NCI-H69 (cell line): ENCODE results near the gene ZFHX2.
A peak's percentile ranks its signal among the peaks of the same experiment; 100 is the strongest.
"Not testable (repeated sequence)": the region's sequence is repeated elsewhere in the genome, so short reads cannot be mapped to it uniquely, and the experiment has no call there.

Experiments used
- DNase-seq: peaks from one replicate; lab custom pipeline; 2025; lab: John Stamatoyannopoulos, UW

Gene ZFHX2

GRCh38 chr14:23551266-23552028, at the start of gene ZFHX2:
Gene ZFHX2 (minus strand): TSS chr14:23551765. CDS start chr14:23535325, 16,440 bp downstream.
- DNase-seq: peak; percentile 98

- no peak for DNase-seq
Observed at GRCh38 chr14:23600806-23601205, 49.2 kb upstream of the ZFHX2 start.

- no peak for DNase-seq
Observed at GRCh38 chr14:23600322-23600707, 48.8 kb upstream of the ZFHX2 start.

GRCh38 chr14:23594191-23594590, 42.6 kb upstream of the ZFHX2 start:
- DNase-seq: not testable (repeated sequence)

GRCh38 chr14:23590198-23590597, 38.6 kb upstream of the ZFHX2 start:
- no peak for DNase-seq

- no peak for DNase-seq
Observed at GRCh38 chr14:23589606-23590005, 38.0 kb upstream of the ZFHX2 start.

- DNase-seq: peak; percentile 89
Observed at GRCh38 chr14:23588884-23589598, 37.5 kb upstream of the ZFHX2 start.

GRCh38 chr14:23584527-23585203, 33.1 kb upstream of the ZFHX2 start:
- not testable (repeated sequence) for DNase-seq

- DNase-seq: not testable (repeated sequence)
Observed at GRCh38 chr14:23583761-23584526, 32.4 kb upstream of the ZFHX2 start.

- DNase-seq: no peak
Observed at GRCh38 chr14:23582906-23583760, 31.6 kb upstream of the ZFHX2 start.

GRCh38 chr14:23580948-23581281, 29.4 kb upstream of the ZFHX2 start:
- DNase-seq: no peak

GRCh38 chr14:23580152-23580926, 28.8 kb upstream of the ZFHX2 start:
- no peak for DNase-seq

GRCh38 chr14:23579739-23580138, 28.2 kb upstream of the ZFHX2 start:
- DNase-seq: no peak

GRCh38 chr14:23579311-23579630, 27.7 kb upstream of the ZFHX2 start:
- DNase-seq: no peak

- DNase-seq: peak; percentile 86
Observed at GRCh38 chr14:23578560-23579310, 27.2 kb upstream of the ZFHX2 start, which contains the start of gene JPH4. Gene JPH4 (minus strand): TSS chr14:23578790. CDS start chr14:23577453, 1,337 bp downstream.

- peak; percentile 22 for DNase-seq
Observed at GRCh38 chr14:23577710-23578392, 26.3 kb upstream of the ZFHX2 start.

GRCh38 chr14:23577004-23577681, 25.6 kb upstream of the ZFHX2 start:
- peak; percentile 68 for DNase-seq

GRCh38 chr14:23573384-23574015, 21.9 kb upstream of the ZFHX2 start:
- peak; percentile 74 for DNase-seq
